Suppressor macrophage treated with lipopolysaccharide for 4 hours (primary cell): Measurements from ENCODE around the gene WDR48.
A peak's percentile ranks its signal among the peaks of the same experiment; 100 is the strongest.

Experiments used
- DNase-seq: peaks from one replicate; pipeline ENCODE4 v3.0.0-alpha.2; 2020

WDR48 gene

DNA sequence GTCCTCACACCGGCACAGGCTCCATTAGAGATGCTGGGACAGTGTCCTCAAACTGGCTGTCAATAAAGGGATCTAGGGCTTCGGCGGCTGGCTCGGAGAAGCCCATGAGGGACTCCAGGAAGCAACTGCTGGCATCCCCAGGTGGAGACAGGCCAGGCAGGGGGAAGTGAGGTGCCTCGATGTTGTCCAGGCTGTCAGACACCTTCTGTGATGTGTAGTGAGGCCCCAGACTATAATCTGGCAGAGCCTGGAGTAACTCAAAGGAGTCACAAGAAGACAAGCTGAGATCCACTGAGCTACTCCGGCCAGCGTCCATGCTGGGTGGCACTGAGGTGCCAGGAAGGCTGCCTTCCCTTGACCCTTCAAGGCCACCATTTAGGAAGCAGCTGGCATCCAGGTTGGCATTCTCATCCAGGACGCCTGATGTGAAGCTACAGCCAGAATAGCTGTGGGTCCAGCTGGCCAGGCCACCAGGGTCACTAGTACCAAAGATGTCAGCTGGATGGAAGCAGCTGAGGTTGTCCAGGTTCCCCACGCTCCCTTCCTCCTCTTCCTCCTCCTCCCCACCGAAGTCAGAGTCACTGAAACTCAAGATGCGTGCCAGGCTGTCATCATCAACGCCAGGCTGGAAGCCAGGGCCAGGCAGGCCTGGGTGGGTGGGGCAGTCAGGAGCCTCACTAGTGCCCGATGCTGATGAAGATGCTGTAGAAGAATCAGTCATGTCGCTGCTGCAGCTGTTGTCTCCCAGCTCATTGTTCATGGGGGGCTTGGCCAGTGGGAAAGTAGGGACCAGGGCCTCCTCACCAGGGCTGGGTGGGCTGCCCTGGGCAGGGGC lies 91.5 kb downstream of the WDR48 start:
- DNase-seq: no peak

DNA sequence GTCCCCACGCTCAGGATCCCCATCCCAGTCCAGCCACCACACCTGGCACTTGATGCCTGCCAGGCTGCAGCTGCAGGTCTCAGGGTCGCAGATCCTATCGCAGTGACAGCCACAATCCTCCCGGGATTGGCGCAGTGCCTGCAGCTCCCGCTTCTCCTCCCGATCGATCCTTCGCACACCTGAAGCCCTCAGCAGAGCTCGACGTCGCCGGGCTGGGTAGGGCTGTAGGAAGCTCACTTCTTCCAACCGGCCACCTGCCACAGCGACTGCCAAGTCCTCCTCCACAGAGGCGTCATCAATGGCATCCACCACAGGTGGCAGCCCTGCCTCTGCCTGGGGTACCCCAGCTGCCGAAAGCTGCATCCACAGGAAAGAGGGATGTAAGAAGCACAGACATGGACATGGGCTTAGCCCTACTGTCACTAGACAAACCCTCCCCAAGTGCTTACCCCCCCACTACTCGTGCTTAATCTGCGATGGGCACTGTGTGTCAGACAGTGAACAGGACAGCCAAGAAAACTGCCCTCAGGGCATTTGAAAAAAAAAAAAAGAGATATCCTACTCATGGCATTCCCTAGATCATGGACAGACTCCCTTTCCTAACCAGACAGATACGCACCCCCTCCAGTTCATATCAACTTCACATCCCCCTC lies 92.4 kb downstream of the WDR48 start:
- DNase-seq: no peak

GRCh38 chr3:39144748-39145380 lies 93.0 kb downstream of the WDR48 start:
- no peak for DNase-seq

DNA sequence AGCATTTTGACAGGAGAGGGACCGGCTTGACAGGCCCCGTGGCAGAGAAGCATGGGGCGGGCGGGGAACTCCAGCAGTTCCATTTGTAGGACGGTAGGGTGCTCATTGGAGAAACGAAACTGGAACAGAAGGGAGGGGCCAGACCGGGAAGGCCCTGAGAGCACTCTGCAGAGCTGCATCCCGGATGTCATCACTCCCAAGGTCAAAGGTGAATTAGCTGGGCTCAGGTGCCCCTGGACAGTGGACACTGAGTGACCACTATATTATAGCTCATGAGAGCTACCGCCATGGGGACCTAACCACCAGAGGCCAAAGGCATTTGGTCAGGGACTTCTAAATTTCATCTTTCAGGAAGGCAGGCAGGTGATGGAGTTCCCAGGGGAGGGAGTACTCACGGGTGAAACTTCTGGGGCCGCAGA lies 94.3 kb downstream of the WDR48 start:
- peak; percentile 92 for DNase-seq
